ENCODE data around the gene HSPB9.

GRCh38 chr17:42133461-42134041 is 10.9 kb downstream of the HSPB9 start:
- TF ChIP-seq CTCF (IDR thresholded peaks at IDR 0.05) (no peak), POLR2AphosphoS5 (IDR thresholded peaks at IDR 0.05) (no peak), POLR2A (IDR thresholded peaks at IDR 0.05) (no peak), EP300 (IDR thresholded peaks at IDR 0.05) (no peak)

Data from upper lobe of left lung (tissue), 4 donors.